ENCODE data around the gene IGSF6. TPM values are rescaled to one million over a fixed set of nuclear protein-coding genes. Genes with fewer than 3 reads are reported as not detected.
"Not testable (repeated sequence)": the region's sequence is repeated elsewhere in the genome, so short reads cannot be mapped to it uniquely, and the experiment has no call there.

The IGSF6 gene
- total RNA-seq, 1 donor from 2014 or later = under 0.01 TPM

- peak in 1 of 2 donors; percentile 31 for DNase-seq (ENCODE audit: low read depth in 2 of 2)
These were observed 2.1 kb upstream of the IGSF6 start for GRCh38 chr16:21654466-21654865.

- DNase-seq (ENCODE audit: low read depth in 2 of 2) = no peak
These were observed 1.2 kb upstream of the IGSF6 start for GRCh38 chr16:21653571-21653970.

GRCh38 chr16:21651515-21651914 is 893 bp downstream of the IGSF6 start:
- no peak for DNase-seq (ENCODE audit: low read depth in 2 of 2)

- no peak for DNase-seq (ENCODE audit: low read depth in 2 of 2)
These were observed 1.9 kb downstream of the IGSF6 start for GRCh38 chr16:21650521-21650920.

GRCh38 chr16:21649826-21650406 is 2.5 kb downstream of the IGSF6 start:
- not testable (repeated sequence) for DNase-seq (ENCODE audit: low read depth in 2 of 2)

- no peak for DNase-seq (ENCODE audit: low read depth in 2 of 2)
These were observed 4.7 kb downstream of the IGSF6 start for GRCh38 chr16:21647562-21648164.

- DNase-seq (ENCODE audit: low read depth in 2 of 2) = no peak
These were observed 5.5 kb downstream of the IGSF6 start for GRCh38 chr16:21646721-21647561.

GRCh38 chr16:21646091-21646490 is 6.3 kb downstream of the IGSF6 start:
- DNase-seq (ENCODE audit: low read depth in 2 of 2) = peak; percentile 59 to 62

GRCh38 chr16:21645261-21645721 is 7.1 kb downstream of the IGSF6 start:
- DNase-seq (ENCODE audit: low read depth in 2 of 2) = peak; percentile 34

GRCh38 chr16:21644674-21645073 is 7.7 kb downstream of the IGSF6 start:
- DNase-seq (ENCODE audit: low read depth in 2 of 2) = no peak

- DNase-seq (ENCODE audit: low read depth in 2 of 2) = no peak
These were observed 8.6 kb downstream of the IGSF6 start for GRCh38 chr16:21643785-21644184.

GRCh38 chr16:21642861-21643260 is 9.5 kb downstream of the IGSF6 start:
- no peak for DNase-seq (ENCODE audit: low read depth in 2 of 2)

- no peak for DNase-seq (ENCODE audit: low read depth in 2 of 2)
These were observed 10.5 kb downstream of the IGSF6 start for GRCh38 chr16:21641916-21642315.

GRCh38 chr16:21639493-21639892 is 12.9 kb downstream of the IGSF6 start:
- DNase-seq (ENCODE audit: low read depth in 2 of 2) = no peak

- peak in 1 of 2 donors; percentile 26 for DNase-seq (ENCODE audit: low read depth in 2 of 2)
These were observed 13.8 kb downstream of the IGSF6 start for GRCh38 chr16:21638573-21638975.

GRCh38 chr16:21637032-21637968 is 15.1 kb downstream of the IGSF6 start:
- DNase-seq (ENCODE audit: low read depth in 2 of 2) = no peak

- not testable (repeated sequence) for DNase-seq (ENCODE audit: low read depth in 2 of 2)
These were observed 16.7 kb downstream of the IGSF6 start for GRCh38 chr16:21635694-21636093.

- DNase-seq (ENCODE audit: low read depth in 2 of 2) = no peak
These were observed 18.2 kb downstream of the IGSF6 start for GRCh38 chr16:21634216-21634615.

GRCh38 chr16:21631951-21632575 is 20.3 kb downstream of the IGSF6 start:
- not testable (repeated sequence) for DNase-seq (ENCODE audit: low read depth in 2 of 2)

GRCh38 chr16:21631376-21631775 is 21.0 kb downstream of the IGSF6 start:
- DNase-seq (ENCODE audit: low read depth in 2 of 2) = not testable (repeated sequence)

GRCh38 chr16:21630866-21631265 is 21.5 kb downstream of the IGSF6 start:
- DNase-seq (ENCODE audit: low read depth in 2 of 2) = not testable (repeated sequence)

All from dermis microvascular lymphatic vessel endothelial cell (primary cell).